ENCODE results near the gene NEDD9. TPM values are rescaled to one million over a fixed set of nuclear protein-coding genes. Genes with fewer than 3 reads are reported as not detected.

Gene NEDD9
- total RNA-seq, 1 experiment from 2014 or later = 0.28 TPM

- ChIA-PET CTCF (no interaction called here), POLR2A (no interaction called here)
- Histone ChIP-seq H3K4me1 (ENCODE audit: control insufficient read depth, insufficient read depth, low read length) (no peaks in the 10 kb centered on the region), H3K4me3 (ENCODE audit: low read depth in 2 of 2, low read length in 2 of 2) (no peak overlapping the region), H3K36me3 (ENCODE audit: control insufficient read depth, insufficient read depth, low read length) (no peaks in the 10 kb centered on the region), H3K27ac (ENCODE audit: low read length) (no peak overlapping the region), H3K27me3 (ENCODE audit: control insufficient read depth, insufficient read depth, low read length) (no peaks in the 10 kb centered on the region), H3K9me3 (ENCODE audit: control insufficient read depth, insufficient read depth, low read depth, low read length) (no peaks in the 10 kb centered on the region)
- no peak for DNase-seq (ENCODE audit: low read depth, low spot score)
- ATAC-seq = no peak
- BruUV-seq (replicated peaks) = no TSS peak
- in situ Hi-C loops (cut with HindIII; ENCODE audit: low pct_unique_long_range_greater_than_20kb, low sequenced_read_pairs) = no loop called here
- intact Hi-C loops (cut with micrococcal nuclease; ENCODE audit: unreplicated experiment) = no loop called here
- TF ChIP-seq REST (IDR thresholded peaks at IDR 0.05; ENCODE audit: insufficient read depth in 1 of 2, low read depth in 2 of 2, low read length in 1 of 2) (no peak), SIN3A (IDR thresholded peaks at IDR 0.05; ENCODE audit: borderline replicate concordance, insufficient read depth, low read depth, low read length) (no peak), POLR2AphosphoS5 (IDR thresholded peaks at IDR 0.05; ENCODE audit: low read depth, low read length) (no peak), CTCF (IDR thresholded peaks at IDR 0.05) (no peak)
These were observed 11.4 kb upstream of the NEDD9 start for GRCh38 chr6:11243861-11244260.

GRCh38 chr6:11242711-11243110, 10.2 kb upstream of the NEDD9 start:
- H3K36me3 ChIP-seq (ENCODE audit: control insufficient read depth, insufficient read depth, low read length) = no peaks in the 10 kb centered on the region
- H3K27me3 ChIP-seq (ENCODE audit: control insufficient read depth, insufficient read depth, low read length) = no peaks in the 10 kb centered on the region
- DNase-seq (ENCODE audit: low read depth, low spot score) (no peak), ATAC-seq (no peak)
- intact Hi-C loops (cut with micrococcal nuclease; ENCODE audit: unreplicated experiment) (no loop called here), in situ Hi-C loops (cut with HindIII; ENCODE audit: low pct_unique_long_range_greater_than_20kb, low sequenced_read_pairs) (no loop called here)
- no peak overlapping the region for H3K4me3 ChIP-seq (ENCODE audit: low read depth in 2 of 2, low read length in 2 of 2)
- no TSS peak for BruUV-seq (replicated peaks)
- H3K4me1 ChIP-seq (ENCODE audit: control insufficient read depth, insufficient read depth, low read length) = no peaks in the 10 kb centered on the region
- TF ChIP-seq SIN3A (IDR thresholded peaks at IDR 0.05; ENCODE audit: borderline replicate concordance, insufficient read depth, low read depth, low read length) (no peak), TCF7L2 (IDR thresholded peaks at IDR 0.05; ENCODE audit: low read depth, low read length) (no peak), POLR2AphosphoS5 (IDR thresholded peaks at IDR 0.05; ENCODE audit: low read depth, low read length) (no peak)
- ChIA-PET POLR2A (no interaction called here), CTCF (no interaction called here)
- no peak overlapping the region for H3K27ac ChIP-seq (ENCODE audit: low read length)
- H3K9me3 ChIP-seq (ENCODE audit: control insufficient read depth, insufficient read depth, low read depth, low read length) = no peaks in the 10 kb centered on the region

- CTCF ChIA-PET = no interaction called here
- in situ Hi-C loops (cut with HindIII; ENCODE audit: low pct_unique_long_range_greater_than_20kb, low sequenced_read_pairs) = no loop called here
These were observed 9.3 kb upstream of the NEDD9 start for GRCh38 chr6:11241793-11242201.

More at GRCh38 chr6:11241793-11242201, 9.3 kb upstream of the NEDD9 start:
- Histone ChIP-seq H3K27me3 (ENCODE audit: control insufficient read depth, insufficient read depth, low read length) (no peaks in the 10 kb centered on the region), H3K4me3 (ENCODE audit: low read depth in 2 of 2, low read length in 2 of 2) (no peak overlapping the region), H3K27ac (ENCODE audit: low read length) (no peak overlapping the region), H3K4me1 (ENCODE audit: control insufficient read depth, insufficient read depth, low read length) (no peaks in the 10 kb centered on the region), H3K9me3 (ENCODE audit: control insufficient read depth, insufficient read depth, low read depth, low read length) (no peaks in the 10 kb centered on the region), H3K36me3 (ENCODE audit: control insufficient read depth, insufficient read depth, low read length) (no peaks in the 10 kb centered on the region)
- no peak for ATAC-seq
- intact Hi-C loops (cut with micrococcal nuclease; ENCODE audit: unreplicated experiment) = no loop called here
- BruUV-seq (replicated peaks) = no TSS peak
- TF ChIP-seq REST (IDR thresholded peaks at IDR 0.05; ENCODE audit: insufficient read depth in 1 of 2, low read depth in 2 of 2, low read length in 1 of 2) (no peak), SIN3A (IDR thresholded peaks at IDR 0.05; ENCODE audit: borderline replicate concordance, insufficient read depth, low read depth, low read length) (no peak), POLR2AphosphoS5 (IDR thresholded peaks at IDR 0.05; ENCODE audit: low read depth, low read length) (no peak), CTCF (IDR thresholded peaks at IDR 0.05) (peak; percentile 57)
- DNase-seq (ENCODE audit: low read depth, low spot score) = no peak
- POLR2A ChIA-PET = no interaction called here
